A549 treated with AZD9567 at 1 μM for 4 hours (cell line): Measurements from ENCODE around the gene RASD1. TPM values are rescaled to one million over a fixed set of nuclear protein-coding genes. Genes with fewer than 3 reads are reported as not detected.

Experiments used
- total RNA-seq: library from RNA; stranded (reverse); fragments of 200-300 nt; extraction: Qiagen RNA extraction; gene quantifications from 5 replicates; pipeline ENCODE4 v1.2.3, GENCODE V29; 2022; ENCODE audit not compliant: insufficient read depth

RASD1 gene
- total RNA-seq: 2.2 to 2.6 TPM (median 2.4 TPM) in 4 of 5 replicates, not detected in the other

GRCh38 chr17:17496189-17497064 lies at the start of gene RASD1:
TSS of gene RASD1 (minus strand) at chr17:17496395. CDS start at chr17:17496181, 214 bp downstream.

GRCh38 chr17:17476865-17477467 lies 19.2 kb downstream of the RASD1 start, which contains the start of gene MED9:
TSS of gene MED9 (plus strand) at chr17:17477000. CDS start at chr17:17477042, 42 bp downstream.

Other genes with a start within 250 kb of the RASD1 start
- gene COPS3, start 215.1 kb downstream of the RASD1 start, total RNA-seq: 142 to 170 TPM (median 148 TPM) in 5 replicates
- gene NT5M, start 193.0 kb downstream of the RASD1 start, total RNA-seq: 3.8 to 13.6 TPM (median 11.4 TPM) in 5 replicates
- gene MED9, start 19.4 kb downstream of the RASD1 start, total RNA-seq: 19.3 to 21.7 TPM (median 21.2 TPM) in 5 replicates
- 42.2 to 69.6 TPM (median 62.7 TPM) in 5 replicates for gene PEMT, start 95.3 kb upstream of the RASD1 start, total RNA-seq
- 27.1 to 37.4 TPM (median 35.9 TPM) in 5 replicates for gene RAI1, start 185.1 kb upstream of the RASD1 start, total RNA-seq